Measurements from ENCODE around the gene COPG1. TPM values are rescaled to one million over a fixed set of nuclear protein-coding genes. Genes with fewer than 3 reads are reported as not detected.

The COPG1 gene
- total and polyA plus RNA-seq, 2 of the 13 experiments (the other 11 are each of a cell fraction or from before 2014, with no cell fraction given): 98.6 to 166 TPM

- TF ChIP-seq ESRRA (CRISPR knock-in tag; IDR thresholded peaks at IDR 0.05; ENCODE audit: low read depth) (peak; percentile 50; the same call in 1 of the 2 replicates), CAMTA2 (CRISPR knock-in tag; IDR thresholded peaks at IDR 0.05; ENCODE audit: borderline replicate concordance) (no peak), PAX8 (CRISPR knock-in tag; IDR thresholded peaks at IDR 0.05; ENCODE audit: borderline replicate concordance) (no peak), GABPB1 (CRISPR knock-in tag; IDR thresholded peaks at IDR 0.05) (peak; percentile 58; the same call in 1 of the 2 replicates), HNF4G (IDR thresholded peaks at IDR 0.05; ENCODE audit: borderline replicate concordance, low read depth, low read length) (peak; percentile 52), HNF4G (CRISPR knock-in tag; IDR thresholded peaks at IDR 0.05; ENCODE audit: borderline replicate concordance, low read depth) (peak; percentile 65; the same call in 1 of the 2 replicates), RARG (CRISPR knock-in tag; IDR thresholded peaks at IDR 0.05; ENCODE audit: low read depth) (no peak), EED (CRISPR knock-in tag; IDR thresholded peaks at IDR 0.05) (no peak), GLMP (CRISPR knock-in tag; IDR thresholded peaks at IDR 0.05; ENCODE audit: borderline replicate concordance) (no peak), REXO4 (CRISPR knock-in tag; IDR thresholded peaks at IDR 0.05; ENCODE audit: borderline replicate concordance) (no peak), SPEN (CRISPR knock-in tag; IDR thresholded peaks at IDR 0.05; ENCODE audit: low read depth) (no peak), GLI4 (CRISPR knock-in tag; IDR thresholded peaks at IDR 0.05; ENCODE audit: borderline replicate concordance) (no peak), ZBTB42 (CRISPR knock-in tag; IDR thresholded peaks at IDR 0.05) (peak; percentile 51; the same call in 1 of the 2 replicates), FOXA1 (IDR thresholded peaks at IDR 0.05) (no peak), FOXA1 (CRISPR knock-in tag; IDR thresholded peaks at IDR 0.05) (no peak), NR0B2 (CRISPR knock-in tag; IDR thresholded peaks at IDR 0.05) (no peak), HNRNPL (IDR thresholded peaks at IDR 0.05; ENCODE audit: low read depth, low read length) (no peak), ZNF788 (CRISPR knock-in tag; IDR thresholded peaks at IDR 0.05; ENCODE audit: borderline replicate concordance) (no peak), ZNF296 (CRISPR knock-in tag; conservative IDR thresholded peaks at IDR 0.05) (0 out of 2 replicates have a peak, but pooled peaks have one; percentile 60), FOXA3 (CRISPR knock-in tag; IDR thresholded peaks at IDR 0.05) (no peak), TFAP4 (IDR thresholded peaks at IDR 0.05; ENCODE audit: borderline replicate concordance, low read depth) (no peak), U2AF2 (IDR thresholded peaks at IDR 0.05; ENCODE audit: low read depth, low read length) (no peak)
- TF ChIP-seq, protein P1, sequence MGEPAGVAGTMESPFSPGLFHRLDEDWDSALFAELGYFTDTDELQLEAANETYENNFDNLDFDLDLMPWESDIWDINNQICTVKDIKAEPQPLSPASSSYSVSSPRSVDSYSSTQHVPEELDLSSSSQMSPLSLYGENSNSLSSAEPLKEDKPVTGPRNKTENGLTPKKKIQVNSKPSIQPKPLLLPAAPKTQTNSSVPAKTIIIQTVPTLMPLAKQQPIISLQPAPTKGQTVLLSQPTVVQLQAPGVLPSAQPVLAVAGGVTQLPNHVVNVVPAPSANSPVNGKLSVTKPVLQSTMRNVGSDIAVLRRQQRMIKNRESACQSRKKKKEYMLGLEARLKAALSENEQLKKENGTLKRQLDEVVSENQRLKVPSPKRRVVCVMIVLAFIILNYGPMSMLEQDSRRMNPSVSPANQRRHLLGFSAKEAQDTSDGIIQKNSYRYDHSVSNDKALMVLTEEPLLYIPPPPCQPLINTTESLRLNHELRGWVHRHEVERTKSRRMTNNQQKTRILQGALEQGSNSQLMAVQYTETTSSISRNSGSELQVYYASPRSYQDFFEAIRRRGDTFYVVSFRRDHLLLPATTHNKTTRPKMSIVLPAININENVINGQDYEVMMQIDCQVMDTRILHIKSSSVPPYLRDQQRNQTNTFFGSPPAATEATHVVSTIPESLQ (CRISPR knock-in tag; conservative IDR thresholded peaks at IDR 0.05): no peak
- TF ChIP-seq, protein P2, sequence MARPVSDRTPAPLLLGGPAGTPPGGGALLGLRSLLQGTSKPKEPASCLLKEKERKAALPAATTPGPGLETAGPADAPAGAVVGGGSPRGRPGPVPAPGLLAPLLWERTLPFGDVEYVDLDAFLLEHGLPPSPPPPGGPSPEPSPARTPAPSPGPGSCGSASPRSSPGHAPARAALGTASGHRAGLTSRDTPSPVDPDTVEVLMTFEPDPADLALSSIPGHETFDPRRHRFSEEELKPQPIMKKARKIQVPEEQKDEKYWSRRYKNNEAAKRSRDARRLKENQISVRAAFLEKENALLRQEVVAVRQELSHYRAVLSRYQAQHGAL (CRISPR knock-in tag; IDR thresholded peaks at IDR 0.05; ENCODE audit: not compliant biosample characterization): no peak
These were observed 29.8 kb downstream of the COPG1 start (continued) for GRCh38 chr3:129278966-129279906.
